Smooth muscle cell (in vitro differentiated cells): ENCODE results near the gene FGD3. TPM values are rescaled to one million over a fixed set of nuclear protein-coding genes. Genes with fewer than 3 reads are reported as not detected.

Source experiments
- DNase-seq: peaks from one replicate; lab custom pipeline; 2025; ENCODE audit not compliant: unreplicated experiment; lab: John Stamatoyannopoulos, UW
- H2AFZ ChIP-seq: fragments of 200-600 bp; sonication (generic); 2 replicates; pipeline ENCODE4 v1.6.0; 2016; ENCODE audit warnings: antibody characterized with exemption, low read depth, mild to moderate bottlenecking
- H3F3A ChIP-seq: fragments of 200-600 bp; sonication (generic); 2 replicates; pipeline ENCODE4 v1.6.0; 2017; ENCODE audit warnings: antibody characterized with exemption, low read depth
- H3K27ac ChIP-seq: fragments of 200-600 bp; sonication (generic); 2 replicates; pipeline ENCODE4 v1.5.1; 2016; ENCODE audit warnings: low read depth, mild to moderate bottlenecking
- H3K27me3 ChIP-seq: fragments of 200-600 bp; sonication (generic); 2 replicates; pipeline ENCODE4 v1.6.1; 2016; ENCODE audit warnings: low read depth, mild to moderate bottlenecking
- H3K36me3 ChIP-seq: fragments of 200-600 bp; sonication (generic); 2 replicates; pipeline ENCODE4 v1.5.1; 2016; ENCODE audit warnings: low read depth
- H3K4me1 ChIP-seq: fragments of 200-600 bp; sonication (generic); 2 replicates; pipeline ENCODE4 v1.5.1; 2016; ENCODE audit warnings: low read depth
- H3K4me2 ChIP-seq: fragments of 200-600 bp; sonication (generic); 2 replicates; pipeline ENCODE4 v1.6.0; 2016; ENCODE audit warnings: mild to moderate bottlenecking
- H3K4me3 ChIP-seq: fragments of 200-600 bp; sonication (generic); 2 replicates; pipeline ENCODE4 v1.5.1; 2016; ENCODE audit warnings: mild to moderate bottlenecking
- H3K79me2 ChIP-seq: fragments of 200-600 bp; sonication (generic); 2 replicates; pipeline ENCODE4 v1.6.0; 2016; ENCODE audit warnings: low read depth, mild to moderate bottlenecking
- H3K9ac ChIP-seq: fragments of 200-600 bp; sonication (generic); 2 replicates; pipeline ENCODE4 v1.6.0; 2016; ENCODE audit warnings: low read depth
- H3K9me3 ChIP-seq: fragments of 200-600 bp; sonication (generic); replicated peaks from 2 replicates; pipeline ENCODE4 v1.5.1; 2016; ENCODE audit warnings: low read depth
- H4K20me1 ChIP-seq: fragments of 200-600 bp; sonication (generic); 2 replicates; pipeline ENCODE4 v1.6.0; 2016; ENCODE audit warnings: low read depth
- CTCF ChIP-seq: fragments of 200-600 bp; sonication (generic); IDR thresholded peaks from 2 replicates; pipeline ENCODE4 v1.5.1; 2017; ENCODE audit warnings: borderline replicate concordance, mild to moderate bottlenecking, antibody characterized with exemption; ENCODE audit not compliant: insufficient read depth, poor library complexity, severe bottlenecking
- WGBS: methylation state at CpG from one replicate; pipeline ENCODE4 v1.1.7; 2016; ENCODE audit warnings: low lambda C conversion rate; 5-methylcytosine and 5-hydroxymethylcytosine counted together
- polyA plus RNA-seq: library from polyadenylated mRNA; unstranded; fragments of >200 nt; fragmentation: Nextera tagmentation; extraction: Ambion mirVana; gene quantifications from 2 replicates; pipeline ENCODE4 v1.2.1, GENCODE V29; 2016
- total RNA-seq: library from RNA; depleted of rRNA; stranded (reverse); fragments of >200 nt; gene quantifications from 2 replicates; pipeline ENCODE4 v1.2.3, GENCODE V29; 2014

Gene FGD3
- total and polyA plus RNA-seq, 2 experiments from 2014 or later: 1.1 to 2.1 TPM

- no peak for DNase-seq
- H3F3A ChIP-seq: no peaks in the 10 kb centered on the region
- H3K79me2 ChIP-seq: no peaks in the 10 kb centered on the region
- H3K4me2 ChIP-seq: no peak overlapping the region
- no peaks in the 10 kb centered on the region for H3K9me3 ChIP-seq
- H4K20me1 ChIP-seq: no peaks in the 10 kb centered on the region
- WGBS: 87% methylated on average over 12 of the region's 12 CpGs
- no peak overlapping the region for H2AFZ ChIP-seq
- H3K27ac ChIP-seq: no peak overlapping the region
- no peak for TF ChIP-seq CTCF
- H3K9ac ChIP-seq: no peak overlapping the region
- no peaks in the 10 kb centered on the region for H3K4me1 ChIP-seq
- no peak overlapping the region for H3K4me3 ChIP-seq
- no peaks in the 10 kb centered on the region for H3K27me3 ChIP-seq
- no peaks in the 10 kb centered on the region for H3K36me3 ChIP-seq
Measured at GRCh38 chr9:93064392-93065134, 117.2 kb downstream of the FGD3 start.

- H3K4me3 ChIP-seq: no peak overlapping the region
- no peaks in the 10 kb centered on the region for H3F3A ChIP-seq
- no peaks in the 10 kb centered on the region for H3K9me3 ChIP-seq
- no peak overlapping the region for H3K9ac ChIP-seq
- no peak overlapping the region for H3K27ac ChIP-seq
- no peaks in the 10 kb centered on the region for H4K20me1 ChIP-seq
- DNase-seq: no peak
- H3K36me3 ChIP-seq: no peaks in the 10 kb centered on the region
- H3K4me2 ChIP-seq: no peak overlapping the region
- no peaks in the 10 kb centered on the region for H3K79me2 ChIP-seq
- no peaks in the 10 kb centered on the region for H3K4me1 ChIP-seq
- no peaks in the 10 kb centered on the region for H3K27me3 ChIP-seq
- 85% methylated on average over 15 of the region's 15 CpGs for WGBS
- no peak for TF ChIP-seq CTCF
- H2AFZ ChIP-seq: no peak overlapping the region
Measured at GRCh38 chr9:93065135-93065720, 117.9 kb downstream of the FGD3 start.

- WGBS: 84% methylated on average over 3 of the region's 3 CpGs
- no peaks in the 10 kb centered on the region for H3K27me3 ChIP-seq
- no peak for DNase-seq
Measured at GRCh38 chr9:93066978-93067603, 119.8 kb downstream of the FGD3 start.

More at GRCh38 chr9:93066978-93067603, 119.8 kb downstream of the FGD3 start:
- Histone ChIP-seq H2AFZ (no peak overlapping the region), H3K4me3 (no peak overlapping the region), H4K20me1 (no peaks in the 10 kb centered on the region), H3K36me3 (no peaks in the 10 kb centered on the region), H3K4me2 (no peak overlapping the region), H3K9me3 (no peaks in the 10 kb centered on the region), H3K4me1 (no peaks in the 10 kb centered on the region), H3K27ac (no peak overlapping the region), H3K79me2 (no peaks in the 10 kb centered on the region), H3K9ac (no peak overlapping the region), H3F3A (no peaks in the 10 kb centered on the region)
- no peak for TF ChIP-seq CTCF
